Activated CD8-positive, alpha-beta T cell treated with anti-CD3 and anti-CD28 coated beads for 36 hours (primary cell): ENCODE results near the gene PFKFB3. TPM values are rescaled to one million over a fixed set of nuclear protein-coding genes. Genes with fewer than 3 reads are reported as not detected.

ENCODE experiments used
- ATAC-seq: fragments of 200-7000 bp; cut with Tn5 transposase; one replicate; pipeline ENCODE4 v1.10.0; 2021; ENCODE audit warnings: mild to moderate bottlenecking, moderate library complexity
- CTCF ChIA-PET: fragments of 350-600 bp; sonication (Branson Sonifier 250); formaldehyde crosslinking; loops from one replicate; lab custom pipeline; 2021; ENCODE audit warnings: antibody characterized with exemption; lab: Charles Lee
- POLR2A ChIA-PET: fragments of 350-600 bp; sonication (Branson Sonifier 250); formaldehyde crosslinking; loops from one replicate; lab custom pipeline; 2021; ENCODE audit warnings: antibody characterized with exemption; lab: Charles Lee
- DNase-seq: peaks from one replicate; pipeline ENCODE4 v3.0.0-alpha.2; 2020
- H3K27ac Mint-ChIP-seq: one replicate; pipeline ENCODE4 v1.8.0; 2021; ENCODE audit warnings: mild to moderate bottlenecking, mixed read lengths
- H3K27me3 Mint-ChIP-seq: one replicate; pipeline ENCODE4 v1.8.0; 2021; ENCODE audit warnings: mixed read lengths
- H3K36me3 Mint-ChIP-seq: one replicate; pipeline ENCODE4 v1.8.0; 2021; ENCODE audit warnings: low read depth, mixed read lengths
- H3K4me1 Mint-ChIP-seq: one replicate; pipeline ENCODE4 v1.8.0; 2021; ENCODE audit warnings: low read depth, mixed read lengths
- H3K4me3 Mint-ChIP-seq: one replicate; pipeline ENCODE4 v1.8.0; 2021; ENCODE audit warnings: mild to moderate bottlenecking, moderate library complexity, mixed read lengths
- H3K9me3 Mint-ChIP-seq: one replicate; pipeline ENCODE4 v1.8.0; 2021; ENCODE audit warnings: mixed read lengths
- intact Hi-C: fragments of 100-400 bp; cut with micrococcal nuclease; formaldehyde crosslinking; loops from one replicate; pipeline ENCODE4 v1.10.0; 2022
- total RNA-seq, 2 experiments: library from RNA; stranded (reverse); gene quantifications; one replicate each; pipeline ENCODE4 v1.2.3, GENCODE V29; 2021
- TF ChIP-seq, protein P1 (sequence below): fragments of 200-600 bp; IDR thresholded peaks from one replicate; pipeline ENCODE4 v1.8.0; 2022; ENCODE audit warnings: antibody characterized with exemption, mild to moderate bottlenecking

PFKFB3 gene
- total RNA-seq, 2 experiments from 2014 or later = 107 to 117 TPM

DNA sequence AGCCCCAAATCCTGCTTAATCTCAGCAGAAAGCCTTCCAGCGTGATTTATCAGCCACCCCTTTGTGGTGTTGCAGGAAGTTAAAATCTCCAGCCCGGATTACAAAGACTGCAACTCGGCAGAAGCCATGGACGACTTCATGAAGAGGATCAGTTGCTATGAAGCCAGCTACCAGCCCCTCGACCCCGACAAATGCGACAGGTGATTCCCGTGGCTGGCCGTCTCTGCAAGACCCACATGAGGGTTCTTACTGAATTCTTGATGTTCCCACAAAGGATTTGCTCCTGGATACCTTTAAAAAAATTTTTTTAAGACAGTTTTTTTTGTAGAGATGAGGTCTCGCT is 16.7 kb downstream of the PFKFB3 start:
- no peaks in the 10 kb centered on the region for H3K4me1 Mint-ChIP-seq

DNA sequence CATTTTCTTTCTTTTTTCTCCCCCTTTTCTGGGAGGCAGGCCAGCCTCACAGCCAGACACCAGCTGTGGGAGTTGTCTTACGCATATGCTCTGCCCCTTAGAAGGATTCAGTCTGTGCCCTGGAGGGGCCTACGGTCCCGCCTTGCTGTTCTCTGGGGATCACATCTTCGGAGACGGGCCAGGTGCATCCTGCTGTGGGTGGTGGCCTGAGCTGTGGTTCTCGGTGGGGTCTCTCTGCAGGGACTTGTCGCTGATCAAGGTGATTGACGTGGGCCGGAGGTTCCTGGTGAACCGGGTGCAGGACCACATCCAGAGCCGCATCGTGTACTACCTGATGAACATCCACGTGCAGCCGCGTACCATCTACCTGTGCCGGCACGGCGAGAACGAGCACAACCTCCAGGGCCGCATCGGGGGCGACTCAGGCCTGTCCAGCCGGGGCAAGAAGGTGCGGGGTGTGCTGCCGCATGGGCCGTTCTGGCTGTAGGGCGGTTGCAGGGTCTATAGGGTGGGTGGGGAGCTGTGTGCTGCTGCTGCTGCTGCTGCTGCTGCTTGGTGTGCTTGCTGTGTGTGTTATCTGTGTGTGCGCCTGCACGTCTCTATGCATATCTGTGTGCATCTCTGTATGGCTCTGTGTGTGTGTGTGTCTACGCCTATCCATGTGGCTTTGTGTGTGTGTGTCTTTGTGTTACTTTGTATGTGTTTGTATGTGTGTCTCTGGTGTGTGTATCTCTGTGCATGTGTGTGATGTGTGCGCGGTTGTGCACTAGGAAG is 17.9 kb downstream of the PFKFB3 start:
- peaks cover 71% of the 10 kb centered on the region for H3K36me3 Mint-ChIP-seq
- DNase-seq = no peak
- POLR2A ChIA-PET = interaction anchor here (0.8 kb wide), 1 partner anchor 13 kb away, joined by 3 read pairs; no protein-coding TSS in a partner anchor

More for the DNA sequence above, 16.7 kb downstream of the PFKFB3 start:
- Mint-ChIP-seq H3K36me3 (peaks cover 73% of the 10 kb centered on the region), H3K27me3 (no peaks in the 10 kb centered on the region), H3K4me3 (no peak overlapping the region), H3K9me3 (no peaks in the 10 kb centered on the region), H3K27ac (no peak overlapping the region)
- intact Hi-C loops = no loop called here
- DNase-seq (no peak), ATAC-seq (no peak)
- ChIA-PET POLR2A (no interaction called here), CTCF (no interaction called here)
- TF ChIP-seq, protein P1, sequence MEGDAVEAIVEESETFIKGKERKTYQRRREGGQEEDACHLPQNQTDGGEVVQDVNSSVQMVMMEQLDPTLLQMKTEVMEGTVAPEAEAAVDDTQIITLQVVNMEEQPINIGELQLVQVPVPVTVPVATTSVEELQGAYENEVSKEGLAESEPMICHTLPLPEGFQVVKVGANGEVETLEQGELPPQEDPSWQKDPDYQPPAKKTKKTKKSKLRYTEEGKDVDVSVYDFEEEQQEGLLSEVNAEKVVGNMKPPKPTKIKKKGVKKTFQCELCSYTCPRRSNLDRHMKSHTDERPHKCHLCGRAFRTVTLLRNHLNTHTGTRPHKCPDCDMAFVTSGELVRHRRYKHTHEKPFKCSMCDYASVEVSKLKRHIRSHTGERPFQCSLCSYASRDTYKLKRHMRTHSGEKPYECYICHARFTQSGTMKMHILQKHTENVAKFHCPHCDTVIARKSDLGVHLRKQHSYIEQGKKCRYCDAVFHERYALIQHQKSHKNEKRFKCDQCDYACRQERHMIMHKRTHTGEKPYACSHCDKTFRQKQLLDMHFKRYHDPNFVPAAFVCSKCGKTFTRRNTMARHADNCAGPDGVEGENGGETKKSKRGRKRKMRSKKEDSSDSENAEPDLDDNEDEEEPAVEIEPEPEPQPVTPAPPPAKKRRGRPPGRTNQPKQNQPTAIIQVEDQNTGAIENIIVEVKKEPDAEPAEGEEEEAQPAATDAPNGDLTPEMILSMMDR = no peak

DNA sequence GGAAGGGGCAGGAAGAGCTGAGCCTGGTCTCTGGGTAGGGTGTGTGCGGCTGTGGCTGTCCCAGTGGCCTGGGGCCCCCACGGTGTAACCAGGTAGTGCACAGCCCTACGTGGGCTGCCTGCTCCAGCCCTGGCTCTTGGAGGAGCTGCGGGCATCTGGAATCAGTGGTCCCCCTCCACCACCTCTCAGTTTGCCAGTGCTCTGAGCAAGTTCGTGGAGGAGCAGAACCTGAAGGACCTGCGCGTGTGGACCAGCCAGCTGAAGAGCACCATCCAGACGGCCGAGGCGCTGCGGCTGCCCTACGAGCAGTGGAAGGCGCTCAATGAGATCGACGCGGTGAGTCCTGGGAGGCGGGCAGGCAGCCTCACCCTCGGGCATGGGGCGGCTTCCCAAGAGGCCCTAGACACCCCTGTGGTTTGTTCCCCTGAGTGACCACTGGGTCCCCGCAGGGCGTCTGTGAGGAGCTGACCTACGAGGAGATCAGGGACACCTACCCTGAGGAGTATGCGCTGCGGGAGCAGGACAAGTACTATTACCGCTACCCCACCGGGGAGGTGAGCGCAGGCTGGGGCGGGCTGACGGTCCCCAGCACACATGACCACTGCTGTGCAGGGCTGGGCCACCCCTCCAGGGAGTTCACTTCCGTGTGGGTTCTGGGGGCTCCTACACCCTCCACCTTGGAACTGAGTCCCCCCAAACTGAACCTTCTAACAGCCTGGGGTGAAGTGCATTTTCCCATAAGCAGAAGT is 18.6 kb downstream of the PFKFB3 start:
- H3K4me3 Mint-ChIP-seq = no peak overlapping the region
- intact Hi-C loops = no loop called here
- ChIA-PET POLR2A (interaction anchor here (0.8 kb wide), 1 partner anchor 14 kb away, joined by 3 read pairs; no protein-coding TSS in a partner anchor), CTCF (no interaction called here)
- H3K9me3 Mint-ChIP-seq = no peaks in the 10 kb centered on the region
- H3K36me3 Mint-ChIP-seq = peaks cover 75% of the 10 kb centered on the region
- DNase-seq (no peak), ATAC-seq (no peak)
- H3K27ac Mint-ChIP-seq = no peak overlapping the region
- TF ChIP-seq, protein P1 = no peak
- no peaks in the 10 kb centered on the region for H3K4me1 Mint-ChIP-seq
- no peaks in the 10 kb centered on the region for H3K27me3 Mint-ChIP-seq

More for the DNA sequence above, 17.9 kb downstream of the PFKFB3 start:
- H3K27me3 Mint-ChIP-seq = no peaks in the 10 kb centered on the region
- TF ChIP-seq, protein P1 = no peak
- no peak for ATAC-seq
- H3K4me1 Mint-ChIP-seq = no peaks in the 10 kb centered on the region
- no peaks in the 10 kb centered on the region for H3K9me3 Mint-ChIP-seq
- no peak overlapping the region for H3K27ac Mint-ChIP-seq
- no peak overlapping the region for H3K4me3 Mint-ChIP-seq
- intact Hi-C loops = no loop called here
- CTCF ChIA-PET = interaction anchor here (0.7 to 0.8 kb wide), 2 partner anchors 18 to 181 kb away, joined by 3 read pairs; no protein-coding TSS in a partner anchor

DNA sequence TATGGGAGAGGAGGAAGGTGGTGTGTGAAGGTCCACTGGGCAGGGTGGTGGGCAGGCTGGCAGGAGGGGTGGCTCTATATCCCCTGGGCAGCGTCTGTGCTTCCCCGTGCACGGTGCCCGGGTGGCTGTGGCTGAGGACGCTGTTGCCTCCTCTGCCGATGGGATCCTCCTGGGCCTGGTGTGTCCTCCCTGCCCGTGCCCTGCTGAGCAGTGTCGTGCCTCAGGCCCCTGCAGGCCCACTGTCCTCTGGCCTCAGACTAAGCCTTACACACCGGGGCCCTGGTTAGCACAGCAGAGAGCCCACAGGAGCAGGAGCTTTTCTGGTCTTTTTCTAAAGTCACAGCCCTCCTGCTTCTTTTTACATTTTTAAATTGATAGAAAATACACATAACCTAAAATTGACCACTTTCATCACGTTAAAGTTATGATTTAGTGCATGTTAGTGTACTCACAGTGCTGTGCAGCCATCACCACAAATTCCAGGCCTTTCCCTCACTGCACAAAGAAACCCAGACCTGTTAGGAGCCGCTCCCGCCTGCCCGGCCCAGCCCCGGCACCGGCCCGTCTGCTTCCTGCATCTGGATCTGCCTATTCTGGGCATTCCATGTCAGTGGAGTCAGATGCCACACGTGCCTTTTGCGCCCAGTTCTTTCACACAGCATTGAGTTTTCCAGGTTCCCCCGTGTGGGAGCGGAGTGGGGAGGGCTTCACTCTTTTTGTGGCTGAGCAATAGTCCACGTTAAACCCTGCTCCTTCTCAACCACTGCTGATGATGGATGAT is 19.4 kb downstream of the PFKFB3 start:
- intact Hi-C loops = no loop called here
- TF ChIP-seq, protein P1 = no peak
- ChIA-PET POLR2A (no interaction called here), CTCF (no interaction called here)
- no peaks in the 10 kb centered on the region for H3K27me3 Mint-ChIP-seq
- ATAC-seq = no peak
- H3K4me1 Mint-ChIP-seq = no peaks in the 10 kb centered on the region
- H3K9me3 Mint-ChIP-seq = no peaks in the 10 kb centered on the region
- H3K36me3 Mint-ChIP-seq = peaks cover 70% of the 10 kb centered on the region
- DNase-seq = no peak
- no peak overlapping the region for H3K4me3 Mint-ChIP-seq
- H3K27ac Mint-ChIP-seq = no peak overlapping the region
